ENCODE results near the gene PIP5K1B. TPM values are rescaled to one million over a fixed set of nuclear protein-coding genes. Genes with fewer than 3 reads are reported as not detected.

The PIP5K1B gene
- total RNA-seq, 1 experiment from 2014 or later, result 10.3 TPM

DNA sequence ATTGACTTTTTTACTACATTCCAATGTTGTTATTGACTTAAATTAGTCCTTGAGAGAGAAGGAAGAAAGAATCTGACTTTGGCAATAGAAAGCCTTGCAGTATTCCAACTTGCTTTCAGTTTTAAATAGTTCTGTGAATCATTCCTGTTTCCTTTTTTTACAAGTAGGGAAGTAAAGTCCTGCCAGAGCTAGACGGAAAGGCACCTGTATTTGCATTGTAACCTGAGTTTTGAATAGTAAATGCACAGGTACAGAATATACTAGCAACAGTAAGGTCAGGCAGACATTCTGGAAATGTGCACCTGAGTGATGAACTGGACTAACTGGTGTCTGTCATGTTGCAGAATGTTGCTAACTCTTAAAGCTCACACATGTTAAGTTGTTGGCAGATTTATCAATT, 208.0 kb downstream of the PIP5K1B start:
- no peaks in the 10 kb centered on the region for H3K27me3 ChIP-seq (replicated peaks; ENCODE audit: control insufficient read depth, insufficient read depth, low read length)
- H3K27me3 Mint-ChIP-seq (ENCODE audit: insufficient read depth, unreplicated experiment), result no peaks in the 10 kb centered on the region
- DNase-seq, result no peak

DNA sequence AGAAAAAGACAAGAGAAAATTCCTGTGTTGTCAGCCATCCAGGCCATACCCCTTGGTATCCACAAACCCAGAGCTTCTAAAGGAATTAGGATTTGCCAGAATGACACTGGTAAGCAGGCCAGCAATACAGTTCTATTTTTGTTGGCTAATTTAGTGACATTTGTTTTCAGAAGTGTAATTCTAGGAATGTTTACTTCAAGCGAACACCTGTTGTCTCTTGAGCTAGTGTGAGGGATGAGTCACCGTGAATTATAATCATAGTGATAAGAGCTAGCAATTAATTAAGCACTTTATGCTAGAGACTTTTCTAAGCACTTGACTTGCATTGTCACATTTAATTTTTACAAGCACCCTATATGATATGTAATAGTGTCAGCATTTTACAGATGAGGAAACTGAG, 209.7 kb downstream of the PIP5K1B start:
- no peaks in the 10 kb centered on the region for H3K27me3 ChIP-seq (replicated peaks; ENCODE audit: control insufficient read depth, insufficient read depth, low read length)
- intact Hi-C loops (cut with micrococcal nuclease; ENCODE audit: unreplicated experiment), result no loop called here
- H3K4me1 Mint-ChIP-seq (ENCODE audit: low read depth, unreplicated experiment), result no peaks in the 10 kb centered on the region
- H3K4me3 Mint-ChIP-seq (ENCODE audit: unreplicated experiment), result no peak overlapping the region
- H3K36me3 ChIP-seq (ENCODE audit: control insufficient read depth, insufficient read depth, low read length), result no peaks in the 10 kb centered on the region
- BruUV-seq (replicated peaks), result no TSS peak
- TF ChIP-seq CTCF (IDR thresholded peaks at IDR 0.05; ENCODE audit: insufficient read depth in 1 of 2, low read depth in 1 of 2, low read length in 1 of 2, severe bottlenecking in 1 of 2, unreplicated experiment in 1 of 2), result no peak
- no peak overlapping the region for H3K4me3 ChIP-seq (ENCODE audit: low read depth, low read length)
- ChIA-PET POLR2A (no interaction called here), CTCF (no interaction called here)
- no peaks in the 10 kb centered on the region for H3K36me3 Mint-ChIP-seq (ENCODE audit: insufficient read depth, unreplicated experiment)
- no peaks in the 10 kb centered on the region for H3K9me3 ChIP-seq
- no peak overlapping the region for H3K27ac Mint-ChIP-seq (ENCODE audit: unreplicated experiment)
- no peaks in the 10 kb centered on the region for H3K9me3 Mint-ChIP-seq (ENCODE audit: unreplicated experiment)
- no peaks in the 10 kb centered on the region for H3K4me1 ChIP-seq
- DNase-seq, result no peak
- H3K27me3 Mint-ChIP-seq (ENCODE audit: insufficient read depth, unreplicated experiment), result no peaks in the 10 kb centered on the region

More for the DNA sequence above, 208.0 kb downstream of the PIP5K1B start:
- no peaks in the 10 kb centered on the region for H3K9me3 ChIP-seq
- intact Hi-C loops (cut with micrococcal nuclease; ENCODE audit: unreplicated experiment), result no loop called here
- Mint-ChIP-seq H3K4me3 (ENCODE audit: unreplicated experiment) (no peak overlapping the region), H3K36me3 (ENCODE audit: insufficient read depth, unreplicated experiment) (no peaks in the 10 kb centered on the region), H3K4me1 (ENCODE audit: low read depth, unreplicated experiment) (no peaks in the 10 kb centered on the region), H3K9me3 (ENCODE audit: unreplicated experiment) (no peaks in the 10 kb centered on the region), H3K27ac (ENCODE audit: unreplicated experiment) (no peak overlapping the region)
- TF ChIP-seq CTCF (IDR thresholded peaks at IDR 0.05; ENCODE audit: insufficient read depth in 1 of 2, low read depth in 1 of 2, low read length in 1 of 2, severe bottlenecking in 1 of 2, unreplicated experiment in 1 of 2), result no peak
- POLR2A ChIA-PET, result no interaction called here
- BruUV-seq (replicated peaks), result no TSS peak
- CTCF ChIA-PET, result no interaction called here
- H3K4me3 ChIP-seq (ENCODE audit: low read depth, low read length), result no peak overlapping the region
- no peaks in the 10 kb centered on the region for H3K36me3 ChIP-seq (ENCODE audit: control insufficient read depth, insufficient read depth, low read length)
- H3K4me1 ChIP-seq, result no peaks in the 10 kb centered on the region

DNA sequence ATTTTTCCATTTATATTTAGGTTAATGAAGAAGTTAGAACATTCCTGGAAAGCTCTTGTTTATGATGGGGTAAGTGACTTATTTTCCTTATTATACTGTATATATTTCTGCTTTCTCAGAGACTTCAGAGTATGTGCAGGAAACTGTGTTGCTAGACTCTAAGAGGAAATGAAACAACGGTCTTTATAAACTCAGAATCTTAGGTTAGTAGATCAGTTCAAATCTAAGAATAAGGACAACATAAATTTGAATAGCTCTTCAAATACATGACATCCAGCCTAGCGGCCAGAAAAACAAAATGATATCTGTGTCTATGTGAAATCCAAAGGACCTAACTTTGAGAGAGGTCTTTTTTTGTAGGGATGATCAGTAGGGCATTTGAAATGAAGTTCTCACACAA, 214.6 kb downstream of the PIP5K1B start:
- peaks cover 7% of the 10 kb centered on the region for H3K36me3 Mint-ChIP-seq (ENCODE audit: insufficient read depth, unreplicated experiment)
- BruUV-seq (replicated peaks), result no TSS peak
- no peaks in the 10 kb centered on the region for H3K4me1 Mint-ChIP-seq (ENCODE audit: low read depth, unreplicated experiment)
- H3K4me3 ChIP-seq (ENCODE audit: low read depth, low read length), result no peak overlapping the region
- H3K4me1 ChIP-seq, result no peaks in the 10 kb centered on the region
- no peak for DNase-seq
- H3K36me3 ChIP-seq (ENCODE audit: control insufficient read depth, insufficient read depth, low read length), result no peaks in the 10 kb centered on the region
- no peak overlapping the region for H3K4me3 Mint-ChIP-seq (ENCODE audit: unreplicated experiment)
- H3K27me3 Mint-ChIP-seq (ENCODE audit: insufficient read depth, unreplicated experiment), result no peaks in the 10 kb centered on the region
- no peak overlapping the region for H3K27ac Mint-ChIP-seq (ENCODE audit: unreplicated experiment)
- ChIA-PET POLR2A (no interaction called here), CTCF (no interaction called here)
- no peak for TF ChIP-seq CTCF (IDR thresholded peaks at IDR 0.05; ENCODE audit: insufficient read depth in 1 of 2, low read depth in 1 of 2, low read length in 1 of 2, severe bottlenecking in 1 of 2, unreplicated experiment in 1 of 2)
- intact Hi-C loops (cut with micrococcal nuclease; ENCODE audit: unreplicated experiment), result no loop called here
- H3K27me3 ChIP-seq (replicated peaks; ENCODE audit: control insufficient read depth, insufficient read depth, low read length), result no peaks in the 10 kb centered on the region
- no peaks in the 10 kb centered on the region for H3K9me3 Mint-ChIP-seq (ENCODE audit: unreplicated experiment)
- no peaks in the 10 kb centered on the region for H3K9me3 ChIP-seq

Data from Caco-2 (cell line).